GM23338 (cell line): ENCODE data around the gene SLC6A5. TPM values are rescaled to one million over a fixed set of nuclear protein-coding genes. Genes with fewer than 3 reads are reported as not detected.

Source experiments
- ATAC-seq: fragments of 200-7000 bp; cut with Tn5 transposase; 3 replicates; pipeline ENCODE4 v1.9.1; 2020
- DNase-seq: peaks from one replicate; pipeline ENCODE4 v3.0.0-alpha.2; 2015; ENCODE audit warnings: low spot score
- H2AFZ ChIP-seq: fragments of 200-600 bp; sonication (generic); 2 replicates; pipeline ENCODE4 v1.8.0; 2016; ENCODE audit warnings: antibody characterized with exemption, mild to moderate bottlenecking, moderate library complexity
- H3F3A ChIP-seq: fragments of 200-600 bp; sonication (generic); replicated peaks from 2 replicates; pipeline ENCODE4 v1.8.0; 2017; ENCODE audit warnings: antibody characterized with exemption, mixed run types, low read depth
- H3K27ac ChIP-seq: fragments of 200-600 bp; sonication (generic); 2 replicates; pipeline ENCODE4 v1.6.1; 2016; ENCODE audit warnings: low read depth
- H3K27me3 ChIP-seq: fragments of 200-600 bp; sonication (generic); 2 replicates; pipeline ENCODE4 v1.8.0; 2016; ENCODE audit warnings: mild to moderate bottlenecking, mixed run types, moderate library complexity; ENCODE audit not compliant: insufficient read depth
- H3K36me3 ChIP-seq: fragments of 200-600 bp; sonication (generic); 2 replicates; pipeline ENCODE4 v1.8.0; 2016; ENCODE audit warnings: mild to moderate bottlenecking; ENCODE audit not compliant: insufficient read depth
- H3K4me1 ChIP-seq: fragments of 200-600 bp; sonication (generic); 2 replicates; pipeline ENCODE4 v1.8.0; 2016; ENCODE audit warnings: mild to moderate bottlenecking, moderate library complexity; ENCODE audit not compliant: insufficient read depth
- H3K4me2 ChIP-seq: fragments of 200-600 bp; sonication (generic); 2 replicates; pipeline ENCODE4 v1.7.1; 2017; ENCODE audit warnings: mixed run types
- H3K4me3 ChIP-seq: fragments of 200-600 bp; sonication (generic); 2 replicates; pipeline ENCODE4 v1.6.1; 2016; ENCODE audit warnings: mixed run types
- H3K79me2 ChIP-seq: fragments of 200-600 bp; sonication (generic); replicated peaks from 2 replicates; pipeline ENCODE4 v1.8.0; 2017; ENCODE audit warnings: mild to moderate bottlenecking; ENCODE audit not compliant: insufficient read depth
- H3K9me2 ChIP-seq: fragments of 200-600 bp; sonication (generic); 2 replicates; pipeline ENCODE4 v1.8.0; 2017; ENCODE audit not compliant: insufficient read depth
- H4K20me1 ChIP-seq: fragments of 200-600 bp; sonication (generic); replicated peaks from 2 replicates; pipeline ENCODE4 v1.8.0; 2017; ENCODE audit warnings: mild to moderate bottlenecking; ENCODE audit not compliant: insufficient read depth
- H3K27ac Mint-ChIP-seq: 2 replicates; pipeline ENCODE4 v1.8.0; 2020; ENCODE audit warnings: inconsistent platforms, mild to moderate bottlenecking, moderate library complexity, mixed read lengths
- H3K27me3 Mint-ChIP-seq: 3 replicates; pipeline ENCODE4 v1.8.0; 2022; ENCODE audit warnings: low read depth, mild to moderate bottlenecking, moderate library complexity, mixed read lengths, inconsistent platforms; ENCODE audit not compliant: insufficient read depth, poor library complexity
- H3K36me3 Mint-ChIP-seq: 3 replicates; pipeline ENCODE4 v1.8.0; 2021; ENCODE audit warnings: low read depth, mild to moderate bottlenecking, inconsistent platforms, moderate library complexity, mixed read lengths
- H3K4me1 Mint-ChIP-seq: 3 replicates; pipeline ENCODE4 v1.8.0; 2020; ENCODE audit warnings: mild to moderate bottlenecking, inconsistent platforms, mixed read lengths
- H3K4me3 Mint-ChIP-seq: 3 replicates; pipeline ENCODE4 v1.8.0; 2021; ENCODE audit warnings: moderate library complexity, mild to moderate bottlenecking, inconsistent platforms, mixed read lengths
- H3K9me3 Mint-ChIP-seq: 3 replicates; pipeline ENCODE4 v1.8.0; 2020; ENCODE audit warnings: moderate library complexity, mild to moderate bottlenecking, inconsistent platforms, mixed read lengths
- CTCF ChIP-seq, 2 experiments: fragments of 200-600 bp in 1 of 2; sonication (generic) in 1 of 2; conservative IDR thresholded peaks; 2 replicates each; pipeline versions ENCODE4 v1.5.1 to v1.6.1; 2016 to 2017; ENCODE audit warnings: antibody characterized with exemption in 2 of 2, low read depth in 2 of 2, mild to moderate bottlenecking in 2 of 2, moderate library complexity in 1 of 2
- ETS1 ChIP-seq: IDR thresholded peaks from 2 replicates; pipeline ENCODE4 v1.6.1; 2016; ENCODE audit warnings: antibody characterized with exemption
- EZH2phosphoT487 ChIP-seq: fragments of 200-600 bp; sonication (generic); IDR thresholded peaks from one replicate; pipeline ENCODE4 v1.8.1; 2018; ENCODE audit warnings: antibody characterized with exemption; ENCODE audit not compliant: unreplicated experiment
- JUNB ChIP-seq: IDR thresholded peaks from one replicate; pipeline ENCODE4 v1.6.1; 2016; ENCODE audit warnings: antibody characterized with exemption; ENCODE audit not compliant: unreplicated experiment
- NANOG ChIP-seq: IDR thresholded peaks from 2 replicates; pipeline ENCODE4 v1.6.1; 2016; ENCODE audit warnings: antibody characterized with exemption, borderline replicate concordance
- POLR2AphosphoS5 ChIP-seq: IDR thresholded peaks from 2 replicates; pipeline ENCODE4 v1.6.1; 2016; ENCODE audit warnings: antibody characterized with exemption, low read depth
- ZNF114 ChIP-seq: fragments of 250-450 bp; sonication (Bioruptor Pico); IDR thresholded peaks from 2 replicates; pipeline ENCODE4 v1.5.0; 2020; ENCODE audit warnings: mild to moderate bottlenecking, moderate library complexity
- ZNF331 ChIP-seq: fragments of 250-450 bp; sonication (Bioruptor Pico); IDR thresholded peaks from 2 replicates; pipeline ENCODE4 v1.5.0; 2020; ENCODE audit warnings: low read depth, mild to moderate bottlenecking, moderate library complexity
- ZNF462 ChIP-seq: fragments of 250-450 bp; sonication (Bioruptor Pico); IDR thresholded peaks from 2 replicates; pipeline ENCODE4 v1.5.0; 2020; ENCODE audit warnings: mild to moderate bottlenecking, moderate library complexity
- polyA plus RNA-seq: library from polyadenylated mRNA; unstranded; fragments of >200 nt; fragmentation: Nextera tagmentation; extraction: Ambion mirVana; gene quantifications from 2 replicates; pipeline ENCODE4 v1.2.1, GENCODE V29; 2016
- total RNA-seq: library from RNA; depleted of rRNA; stranded (reverse); fragments of >200 nt; shearing (Covaris generic); gene quantifications from 2 replicates; pipeline ENCODE4 v1.2.3, GENCODE V29; 2014

SLC6A5 gene
- total and polyA plus RNA-seq, 2 experiments from 2014 or later, result not detected

- H3K27me3 ChIP-seq, result peaks cover 55% of the 10 kb centered on the region
- peaks cover 14% of the 10 kb centered on the region; the same call in 2 of the 3 replicates for H3K4me1 Mint-ChIP-seq
- H3K79me2 ChIP-seq, result no peaks in the 10 kb centered on the region
- no peaks in the 10 kb centered on the region for H3K9me2 ChIP-seq
- H3K4me1 ChIP-seq, result peaks cover 5% of the 10 kb centered on the region; the same call in 1 of the 2 replicates
- H3K27ac ChIP-seq, result no peak overlapping the region
- H2AFZ ChIP-seq, result no peak overlapping the region
- ATAC-seq, result no peak
- no peak overlapping the region for H3K4me3 ChIP-seq
- TF ChIP-seq POLR2AphosphoS5, result no peak
- no peak for TF ChIP-seq NANOG
- TF ChIP-seq JUNB, result no peak
- no peak for TF ChIP-seq CTCF (conservative IDR thresholded peaks at IDR 0.05; ENCODE audit: low read depth in 2 of 2)
- no peak for TF ChIP-seq EZH2phosphoT487
- no peak for TF ChIP-seq ETS1
- TF ChIP-seq ZNF331 (CRISPR knock-in tag), result no peak
- no peak for TF ChIP-seq ZNF114 (CRISPR knock-in tag)
- TF ChIP-seq ZNF462 (CRISPR knock-in tag), result no peak
- H3K27me3 Mint-ChIP-seq, result peaks cover 41% of the 10 kb centered on the region
- peaks cover 8% of the 10 kb centered on the region; the same call in 1 of the 2 replicates for H4K20me1 ChIP-seq
- H3K9me3 Mint-ChIP-seq, result no peaks in the 10 kb centered on the region
- no peaks in the 10 kb centered on the region for H3K36me3 ChIP-seq
- H3F3A ChIP-seq, result 0 out of 2 replicates have a peak, but pooled peaks cover 3% of the 10 kb centered on the region
- no peak overlapping the region for H3K27ac Mint-ChIP-seq
- no peaks in the 10 kb centered on the region for H3K36me3 Mint-ChIP-seq
- DNase-seq, result no peak
- H3K4me3 Mint-ChIP-seq, result no peak overlapping the region
- H3K4me2 ChIP-seq, result no peak overlapping the region
Measured at GRCh38 chr11:20604864-20605601, 5.6 kb downstream of the SLC6A5 start.
